Measurements from ENCODE around the gene EIF3D. TPM values are rescaled to one million over a fixed set of nuclear protein-coding genes. Genes with fewer than 3 reads are reported as not detected.
"Not testable (repeated sequence)": the region's sequence is repeated elsewhere in the genome, so short reads cannot be mapped to it uniquely, and the experiment has no call there.

Gene EIF3D
- total RNA-seq, 2 donors from 2014 or later, result 141 to 250 TPM

- no peaks in the 10 kb centered on the region for H3K9me3 ChIP-seq
- H3K27ac ChIP-seq, result no peak overlapping the region
- ATAC-seq (ENCODE audit: insufficient number of reproducible peaks, low FRiP score, low read depth) (no peak), DNase-seq (ENCODE audit: low spot score) (no peak)
- H3K4me1 ChIP-seq (ENCODE audit: control insufficient read depth in 1 of 2, low read depth in 2 of 2), result peaks cover 0 to 18% of the 10 kb centered on the region in 2 donors
- no peaks in the 10 kb centered on the region for H3K27me3 ChIP-seq (replicated peaks; ENCODE audit: insufficient read depth)
- TF ChIP-seq, protein P1, sequence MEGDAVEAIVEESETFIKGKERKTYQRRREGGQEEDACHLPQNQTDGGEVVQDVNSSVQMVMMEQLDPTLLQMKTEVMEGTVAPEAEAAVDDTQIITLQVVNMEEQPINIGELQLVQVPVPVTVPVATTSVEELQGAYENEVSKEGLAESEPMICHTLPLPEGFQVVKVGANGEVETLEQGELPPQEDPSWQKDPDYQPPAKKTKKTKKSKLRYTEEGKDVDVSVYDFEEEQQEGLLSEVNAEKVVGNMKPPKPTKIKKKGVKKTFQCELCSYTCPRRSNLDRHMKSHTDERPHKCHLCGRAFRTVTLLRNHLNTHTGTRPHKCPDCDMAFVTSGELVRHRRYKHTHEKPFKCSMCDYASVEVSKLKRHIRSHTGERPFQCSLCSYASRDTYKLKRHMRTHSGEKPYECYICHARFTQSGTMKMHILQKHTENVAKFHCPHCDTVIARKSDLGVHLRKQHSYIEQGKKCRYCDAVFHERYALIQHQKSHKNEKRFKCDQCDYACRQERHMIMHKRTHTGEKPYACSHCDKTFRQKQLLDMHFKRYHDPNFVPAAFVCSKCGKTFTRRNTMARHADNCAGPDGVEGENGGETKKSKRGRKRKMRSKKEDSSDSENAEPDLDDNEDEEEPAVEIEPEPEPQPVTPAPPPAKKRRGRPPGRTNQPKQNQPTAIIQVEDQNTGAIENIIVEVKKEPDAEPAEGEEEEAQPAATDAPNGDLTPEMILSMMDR (IDR thresholded peaks at IDR 0.05), result no peak
- no peaks in the 10 kb centered on the region for H3K36me3 ChIP-seq
- no peak overlapping the region for H3K4me3 ChIP-seq
Observed at GRCh38 chr22:36532466-36532865, 3.5 kb upstream of the EIF3D start.

GRCh38 chr22:36528341-36528740 lies 625 bp downstream of the EIF3D start:
- DNase-seq (ENCODE audit: low spot score) (no peak), ATAC-seq (ENCODE audit: insufficient number of reproducible peaks, low FRiP score, low read depth) (no peak)
- Histone ChIP-seq H3K4me1 (ENCODE audit: control insufficient read depth in 1 of 2, low read depth in 2 of 2) (peaks cover 0 to 25% of the 10 kb centered on the region in 2 donors), H3K27me3 (replicated peaks; ENCODE audit: insufficient read depth) (no peaks in the 10 kb centered on the region), H3K9me3 (no peaks in the 10 kb centered on the region), H3K27ac (peak overlapping the region; percentile 84 to 85), H3K36me3 (peaks cover 30% of the 10 kb centered on the region), H3K4me3 (peak overlapping the region; percentile 80)
- TF ChIP-seq, protein P1 (IDR thresholded peaks at IDR 0.05), result no peak

DNA sequence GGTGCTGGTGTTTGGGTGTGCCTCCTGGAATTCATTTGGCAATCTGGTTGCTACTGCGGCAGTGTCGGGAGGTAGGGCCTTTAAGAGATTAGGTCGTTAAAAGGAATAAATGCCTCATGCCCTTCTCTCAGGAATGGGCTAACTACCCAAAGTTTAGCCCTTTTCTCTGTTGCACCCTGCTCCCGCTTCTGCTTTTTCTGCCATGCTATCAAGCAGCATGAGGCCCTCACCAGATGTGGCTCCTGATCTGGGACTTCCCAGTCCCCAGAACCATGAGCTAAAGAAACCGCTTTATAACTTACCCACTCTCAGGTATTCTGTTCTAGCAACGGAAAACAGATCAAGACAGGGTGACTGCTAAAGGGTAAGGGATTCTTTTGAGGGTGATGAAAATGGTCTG lies 6.3 kb downstream of the EIF3D start:
- no peak for ATAC-seq (ENCODE audit: insufficient number of reproducible peaks, low FRiP score, low read depth)
- H3K36me3 ChIP-seq, result peaks cover 85% of the 10 kb centered on the region
- H3K27ac ChIP-seq, result no peak overlapping the region

DNA sequence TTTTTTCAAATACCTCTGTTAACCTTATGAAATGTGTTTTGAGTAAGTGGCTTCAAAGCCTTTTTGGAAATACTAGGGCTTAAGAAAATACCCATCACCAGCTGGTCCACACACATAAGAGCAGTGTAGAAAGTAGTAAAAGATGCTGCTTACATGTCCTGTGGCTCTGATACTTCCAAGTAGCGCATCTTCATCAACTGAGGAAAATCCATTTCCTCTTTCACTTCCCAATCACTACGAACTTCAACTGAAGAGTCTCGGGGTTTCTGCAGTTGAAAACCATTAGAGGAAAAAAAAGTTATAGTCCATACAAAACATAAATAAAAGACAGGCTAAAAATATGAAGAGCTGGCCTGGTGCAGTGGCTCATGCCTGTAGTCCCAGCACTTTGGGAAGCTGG lies 8.5 kb downstream of the EIF3D start:
- TF ChIP-seq, protein P1 (IDR thresholded peaks at IDR 0.05), result no peak
- Histone ChIP-seq H3K4me3 (no peak overlapping the region), H3K27me3 (replicated peaks; ENCODE audit: insufficient read depth) (no peaks in the 10 kb centered on the region), H3K36me3 (peaks cover 98% of the 10 kb centered on the region), H3K27ac (no peak overlapping the region), H3K9me3 (no peaks in the 10 kb centered on the region), H3K4me1 (ENCODE audit: control insufficient read depth in 1 of 2, low read depth in 2 of 2) (no peaks in the 10 kb centered on the region)
- ATAC-seq (ENCODE audit: insufficient number of reproducible peaks, low FRiP score, low read depth) (no peak), DNase-seq (ENCODE audit: low spot score) (no peak)

More for the DNA sequence above, 6.3 kb downstream of the EIF3D start:
- no peak for DNase-seq (ENCODE audit: low spot score)
- Histone ChIP-seq H3K4me3 (no peak overlapping the region), H3K9me3 (no peaks in the 10 kb centered on the region), H3K4me1 (ENCODE audit: control insufficient read depth in 1 of 2, low read depth in 2 of 2) (peaks cover 0 to 9% of the 10 kb centered on the region in 2 donors), H3K27me3 (replicated peaks; ENCODE audit: insufficient read depth) (no peaks in the 10 kb centered on the region)
- TF ChIP-seq, protein P1 (IDR thresholded peaks at IDR 0.05), result no peak

- DNase-seq (ENCODE audit: low spot score); H3K4me1 ChIP-seq (ENCODE audit: control insufficient read depth in 1 of 2, low read depth in 2 of 2); ATAC-seq (ENCODE audit: insufficient number of reproducible peaks, low FRiP score, low read depth): not testable (repeated sequence)
Observed at GRCh38 chr22:36519906-36520305, 9.1 kb downstream of the EIF3D start.

GRCh38 chr22:36514766-36515165 lies 14.2 kb downstream of the EIF3D start:
- peaks cover 87% of the 10 kb centered on the region for H3K36me3 ChIP-seq

More at GRCh38 chr22:36519906-36520305, 9.1 kb downstream of the EIF3D start:
- H3K36me3 ChIP-seq, result peaks cover 97% of the 10 kb centered on the region
- H3K4me3 ChIP-seq; H3K9me3 ChIP-seq; H3K27me3 ChIP-seq (replicated peaks; ENCODE audit: insufficient read depth); H3K27ac ChIP-seq: not testable (repeated sequence)

More at GRCh38 chr22:36514766-36515165, 14.2 kb downstream of the EIF3D start:
- H3K4me1 ChIP-seq (ENCODE audit: control insufficient read depth in 1 of 2, low read depth in 2 of 2), result no peaks in the 10 kb centered on the region
- DNase-seq (ENCODE audit: low spot score) (no peak), ATAC-seq (ENCODE audit: insufficient number of reproducible peaks, low FRiP score, low read depth) (no peak)
- H3K9me3 ChIP-seq, result no peaks in the 10 kb centered on the region
- no peak overlapping the region for H3K4me3 ChIP-seq
- no peak overlapping the region for H3K27ac ChIP-seq
- H3K27me3 ChIP-seq (replicated peaks; ENCODE audit: insufficient read depth), result no peaks in the 10 kb centered on the region
- TF ChIP-seq, protein P1 (IDR thresholded peaks at IDR 0.05), result no peak

All from thoracic aorta (tissue), 2 donors.